KMS-11 (cell line): ENCODE measurements around the gene TSHZ3.

Experiments
- H2AFZ ChIP-seq: fragments of 200-600 bp; sonication (generic); 2 replicates; pipeline ENCODE4 v1.6.1; 2016; ENCODE audit warnings: antibody characterized with exemption, mixed run types, low read depth
- H3K27ac ChIP-seq: fragments of 200-600 bp; sonication (generic); 2 replicates; pipeline ENCODE4 v1.6.1; 2016; ENCODE audit warnings: mild to moderate bottlenecking, mixed run types
- H3K27me3 ChIP-seq: fragments of 200-600 bp; sonication (generic); 2 replicates; pipeline ENCODE4 v1.6.1; 2017; ENCODE audit warnings: mild to moderate bottlenecking, low read depth, mixed run types, moderate library complexity; ENCODE audit not compliant: insufficient read depth
- H3K36me3 ChIP-seq: fragments of 200-600 bp; sonication (generic); 2 replicates; pipeline ENCODE4 v1.6.1; 2017; ENCODE audit warnings: mild to moderate bottlenecking, mixed run types; ENCODE audit not compliant: insufficient read depth
- H3K4me1 ChIP-seq: fragments of 200-600 bp; sonication (generic); 2 replicates; pipeline ENCODE4 v1.6.1; 2016; ENCODE audit warnings: mild to moderate bottlenecking, low read depth, mixed run types; ENCODE audit not compliant: poor library complexity, severe bottlenecking
- H3K4me2 ChIP-seq: fragments of 200-600 bp; sonication (generic); 2 replicates; pipeline ENCODE4 v1.7.0; 2016; ENCODE audit warnings: mild to moderate bottlenecking, mixed run types
- H3K4me3 ChIP-seq: fragments of 200-600 bp; sonication (generic); IDR thresholded peaks from 2 replicates; pipeline ENCODE4 v1.6.1; 2017; ENCODE audit warnings: low read depth, low read length, mixed read lengths; ENCODE audit not compliant: insufficient read depth
- H3K79me2 ChIP-seq: fragments of 200-600 bp; sonication (generic); 2 replicates; pipeline ENCODE4 v1.6.1; 2016; ENCODE audit warnings: low read depth, mixed run types; ENCODE audit not compliant: insufficient read depth
- H3K9ac ChIP-seq: fragments of 200-600 bp; sonication (generic); 2 replicates; pipeline ENCODE4 v1.6.1; 2016; ENCODE audit warnings: mild to moderate bottlenecking, mixed run types
- H4K20me1 ChIP-seq: fragments of 200-600 bp; sonication (generic); 2 replicates; pipeline ENCODE4 v1.6.1; 2016; ENCODE audit warnings: mild to moderate bottlenecking, mixed run types; ENCODE audit not compliant: insufficient read depth
- CTCF ChIP-seq: fragments of 200-600 bp; sonication (generic); conservative IDR thresholded peaks from 2 replicates; pipeline ENCODE4 v1.6.1; 2017; ENCODE audit warnings: low read depth, mild to moderate bottlenecking, antibody characterized with exemption, low read length, moderate library complexity, mixed read lengths

Gene TSHZ3

GRCh38 chr19:31235806-31236205 lies 113.4 kb downstream of the TSHZ3 start:
- TF ChIP-seq CTCF: no peak
- Histone ChIP-seq H2AFZ (no peak overlapping the region), H3K9ac (no peak overlapping the region), H3K79me2 (no peaks in the 10 kb centered on the region), H3K36me3 (no peaks in the 10 kb centered on the region), H3K27me3 (no peaks in the 10 kb centered on the region), H4K20me1 (no peaks in the 10 kb centered on the region), H3K4me3 (no peak overlapping the region), H3K27ac (no peak overlapping the region), H3K4me1 (no peaks in the 10 kb centered on the region), H3K4me2 (no peak overlapping the region)

DNA sequence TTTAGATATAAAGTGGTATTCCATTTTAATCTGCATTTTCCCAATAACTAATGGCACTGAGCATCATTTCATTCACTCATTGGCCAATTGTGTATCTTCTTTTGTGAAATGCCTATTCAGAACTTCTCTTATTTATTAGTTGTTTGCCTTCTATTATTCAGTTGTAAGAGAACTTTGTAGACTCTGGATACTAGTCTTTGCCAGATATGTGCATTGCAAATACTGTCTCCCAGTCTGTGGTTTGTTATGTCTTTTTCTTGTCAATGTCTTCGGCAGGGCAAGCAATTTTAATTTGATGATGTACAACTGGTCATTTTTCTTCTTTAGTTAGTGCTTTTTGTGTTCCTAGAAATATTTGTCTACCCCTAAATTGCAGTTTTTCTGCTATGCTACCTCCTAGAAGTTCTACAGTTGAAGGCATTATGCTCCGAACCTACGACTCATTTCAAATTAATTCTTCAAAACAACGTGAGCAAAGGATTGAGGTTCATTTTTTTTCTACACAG lies 115.9 kb downstream of the TSHZ3 start:
- no peaks in the 10 kb centered on the region for H3K4me1 ChIP-seq
- no peak overlapping the region for H3K4me3 ChIP-seq
- no peaks in the 10 kb centered on the region for H3K36me3 ChIP-seq
- H4K20me1 ChIP-seq: no peaks in the 10 kb centered on the region
- no peak overlapping the region for H3K9ac ChIP-seq
- TF ChIP-seq CTCF: no peak
- H3K27me3 ChIP-seq: no peaks in the 10 kb centered on the region
- no peak overlapping the region for H2AFZ ChIP-seq
- H3K27ac ChIP-seq: no peak overlapping the region
- no peaks in the 10 kb centered on the region for H3K79me2 ChIP-seq
- no peak overlapping the region for H3K4me2 ChIP-seq

- Histone ChIP-seq H3K27me3 (no peaks in the 10 kb centered on the region), H3K36me3 (no peaks in the 10 kb centered on the region), H3K79me2 (no peaks in the 10 kb centered on the region), H4K20me1 (no peaks in the 10 kb centered on the region), H3K4me1 (no peaks in the 10 kb centered on the region), H3K27ac (no peak overlapping the region), H3K4me3 (no peak overlapping the region), H3K4me2 (no peak overlapping the region), H3K9ac (no peak overlapping the region), H2AFZ (no peak overlapping the region)
- TF ChIP-seq CTCF: no peak
Observed at GRCh38 chr19:31232871-31233270, 116.4 kb downstream of the TSHZ3 start.

DNA sequence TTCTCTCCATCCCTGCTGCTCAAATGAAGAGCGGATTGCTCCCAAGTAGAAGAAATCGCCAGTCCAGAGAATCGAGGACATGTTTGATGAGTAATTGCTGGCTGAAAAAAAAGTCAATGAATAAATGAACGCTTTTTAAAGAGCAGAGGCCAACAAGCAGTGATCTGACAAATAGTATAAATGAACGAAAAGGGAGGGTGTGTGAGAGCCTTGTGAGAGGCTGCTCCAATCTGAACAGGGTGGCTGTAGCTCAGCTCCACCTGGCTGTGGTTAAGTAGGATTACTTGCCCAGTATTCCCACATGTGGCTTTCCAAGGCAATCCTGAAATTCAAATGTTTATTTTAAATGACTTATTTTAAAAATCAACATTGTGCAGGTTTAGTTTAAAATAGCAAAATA lies 117.1 kb downstream of the TSHZ3 start:
- H3K27ac ChIP-seq: no peak overlapping the region
- TF ChIP-seq CTCF: no peak
- no peak overlapping the region for H3K9ac ChIP-seq

More for the DNA sequence above, 117.1 kb downstream of the TSHZ3 start:
- Histone ChIP-seq H3K79me2 (no peaks in the 10 kb centered on the region), H3K36me3 (no peaks in the 10 kb centered on the region), H3K4me2 (no peak overlapping the region), H3K27me3 (no peaks in the 10 kb centered on the region), H4K20me1 (no peaks in the 10 kb centered on the region), H3K4me1 (no peaks in the 10 kb centered on the region), H2AFZ (no peak overlapping the region), H3K4me3 (no peak overlapping the region)
